BJ (cell line): ENCODE results near the gene ZNF322. TPM values are rescaled to one million over a fixed set of nuclear protein-coding genes. Genes with fewer than 3 reads are reported as not detected.

Source experiments
- CTCF ChIA-PET: fragments of 350-600 bp; formaldehyde crosslinking; extraction: SDS; loops from one replicate; lab custom pipeline; 2021; ENCODE audit warnings: antibody characterized with exemption, inconsistent platforms; lab: Yijun Ruan, JAX
- POLR2A ChIA-PET: fragments of 300-600 bp; sonication (Branson Sonifier 250); formaldehyde crosslinking; extraction: SDS; loops from one replicate; lab custom pipeline; 2021; ENCODE audit warnings: antibody characterized with exemption; lab: Charles Lee
- DNase-seq: peaks from one replicate; pipeline ENCODE4 v3.0.0-alpha.2; 2011; ENCODE audit warnings: low read depth
- H3K27me3 ChIP-seq: 2 replicates; pipeline ENCODE4 v1.6.0; 2011; ENCODE audit warnings: low read length; ENCODE audit not compliant: control insufficient read depth, insufficient read depth
- H3K36me3 ChIP-seq: 2 replicates; pipeline ENCODE4 v1.5.1; 2011; ENCODE audit warnings: low read length; ENCODE audit not compliant: control insufficient read depth, insufficient read depth
- H3K4me3 ChIP-seq: 2 replicates; pipeline ENCODE4 v1.5.1; 2011; ENCODE audit warnings: low read depth, mild to moderate bottlenecking, control low read depth, low read length
- polyA plus RNA-seq: library from polyadenylated mRNA; depleted of rRNA; stranded (reverse); fragments of >200 nt; gene quantifications from 2 replicates; pipeline ENCODE4 v1.2.3, GENCODE V29; 2011
- TF ChIP-seq, protein P1 (sequence below): IDR thresholded peaks from 2 replicates; pipeline ENCODE4 v1.5.1; 2011; ENCODE audit warnings: low read depth, mild to moderate bottlenecking, control low read depth, inconsistent platforms, low read length, moderate library complexity; ENCODE audit not compliant: insufficient read depth

Gene ZNF322
- polyA plus RNA-seq, 1 experiment, result 13.5 TPM

- Histone ChIP-seq H3K36me3 (no peaks in the 10 kb centered on the region), H3K4me3 (no peak overlapping the region), H3K27me3 (peaks cover 24% of the 10 kb centered on the region)
- TF ChIP-seq, protein P1, sequence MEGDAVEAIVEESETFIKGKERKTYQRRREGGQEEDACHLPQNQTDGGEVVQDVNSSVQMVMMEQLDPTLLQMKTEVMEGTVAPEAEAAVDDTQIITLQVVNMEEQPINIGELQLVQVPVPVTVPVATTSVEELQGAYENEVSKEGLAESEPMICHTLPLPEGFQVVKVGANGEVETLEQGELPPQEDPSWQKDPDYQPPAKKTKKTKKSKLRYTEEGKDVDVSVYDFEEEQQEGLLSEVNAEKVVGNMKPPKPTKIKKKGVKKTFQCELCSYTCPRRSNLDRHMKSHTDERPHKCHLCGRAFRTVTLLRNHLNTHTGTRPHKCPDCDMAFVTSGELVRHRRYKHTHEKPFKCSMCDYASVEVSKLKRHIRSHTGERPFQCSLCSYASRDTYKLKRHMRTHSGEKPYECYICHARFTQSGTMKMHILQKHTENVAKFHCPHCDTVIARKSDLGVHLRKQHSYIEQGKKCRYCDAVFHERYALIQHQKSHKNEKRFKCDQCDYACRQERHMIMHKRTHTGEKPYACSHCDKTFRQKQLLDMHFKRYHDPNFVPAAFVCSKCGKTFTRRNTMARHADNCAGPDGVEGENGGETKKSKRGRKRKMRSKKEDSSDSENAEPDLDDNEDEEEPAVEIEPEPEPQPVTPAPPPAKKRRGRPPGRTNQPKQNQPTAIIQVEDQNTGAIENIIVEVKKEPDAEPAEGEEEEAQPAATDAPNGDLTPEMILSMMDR, result no peak
- no peak for DNase-seq
- CTCF ChIA-PET, result interaction anchor here (2.9 kb wide), 1 partner anchor 465 kb away, joined by 10 read pairs; no protein-coding TSS in a partner anchor
- POLR2A ChIA-PET, result no interaction called here
Measured at GRCh38 chr6:26613689-26614683, 45.6 kb downstream of the ZNF322 start.

DNA sequence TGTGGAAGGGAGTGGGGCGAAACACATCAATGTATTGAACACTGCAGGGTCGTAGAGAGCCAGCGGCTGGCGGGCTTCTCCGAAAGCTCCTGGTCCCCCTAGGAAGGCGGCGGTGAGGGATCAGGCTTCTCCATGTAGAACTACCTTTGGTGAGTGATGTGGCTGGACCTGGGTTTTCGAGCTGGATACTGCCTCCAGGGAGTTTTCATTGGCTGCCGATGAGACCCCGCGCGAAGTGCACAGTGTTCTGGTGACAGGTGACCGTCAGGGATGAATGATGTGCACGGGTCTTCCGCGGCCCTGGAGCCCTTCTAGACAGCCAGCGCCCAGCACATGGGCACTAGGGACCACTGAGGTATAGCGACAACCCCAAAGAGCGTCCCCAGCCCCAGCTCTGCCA, 46.3 kb downstream of the ZNF322 start:
- Histone ChIP-seq H3K36me3 (no peaks in the 10 kb centered on the region), H3K4me3 (no peak overlapping the region), H3K27me3 (peaks cover 24% of the 10 kb centered on the region)
- DNase-seq, result no peak
- ChIA-PET POLR2A (no interaction called here), CTCF (interaction anchor here (2.9 kb wide), 1 partner anchor 466 kb away, joined by 10 read pairs; no protein-coding TSS in a partner anchor)
- TF ChIP-seq, protein P1, result no peak

DNA sequence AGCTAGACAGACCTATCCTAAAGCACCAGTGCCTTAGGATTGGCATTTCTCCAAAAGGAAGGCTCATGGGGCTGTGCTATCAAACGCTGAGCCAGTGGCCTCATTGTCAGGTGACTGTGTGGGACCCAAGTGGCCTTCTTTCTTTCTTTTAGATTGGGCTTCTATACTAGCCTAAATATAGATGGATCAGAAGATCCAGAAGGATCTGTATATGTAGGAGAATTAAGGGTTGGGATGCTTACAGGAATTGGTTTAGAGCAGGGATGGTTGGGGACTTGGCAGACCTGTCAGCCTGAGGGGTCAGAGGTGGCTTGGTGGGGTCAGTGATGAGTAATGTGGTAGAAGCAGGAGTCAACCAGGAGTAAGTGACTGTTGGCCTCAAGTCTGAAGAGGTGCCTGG, 47.9 kb downstream of the ZNF322 start:
- Histone ChIP-seq H3K36me3 (no peaks in the 10 kb centered on the region), H3K4me3 (no peak overlapping the region), H3K27me3 (peaks cover 24% of the 10 kb centered on the region)
- CTCF ChIA-PET, result interaction anchor here (1.0 to 2.9 kb wide), 2 partner anchors 467 to 469 kb away, joined by 3 to 10 read pairs; no protein-coding TSS in a partner anchor
- TF ChIP-seq, protein P1, result no peak
- POLR2A ChIA-PET, result no interaction called here
- no peak for DNase-seq

GRCh38 chr6:26609463-26609862, 50.1 kb downstream of the ZNF322 start:
- TF ChIP-seq, protein P1, result no peak
- H3K36me3 ChIP-seq, result no peaks in the 10 kb centered on the region
- ChIA-PET CTCF (interaction anchor here (1.6 kb wide), 1 partner anchor 470 kb away, joined by 5 read pairs; no protein-coding TSS in a partner anchor), POLR2A (no interaction called here)
- H3K27me3 ChIP-seq, result peaks cover 18% of the 10 kb centered on the region
- DNase-seq, result no peak
- no peak overlapping the region for H3K4me3 ChIP-seq
